ENCODE data around the gene CDA.

CDA gene

DNA sequence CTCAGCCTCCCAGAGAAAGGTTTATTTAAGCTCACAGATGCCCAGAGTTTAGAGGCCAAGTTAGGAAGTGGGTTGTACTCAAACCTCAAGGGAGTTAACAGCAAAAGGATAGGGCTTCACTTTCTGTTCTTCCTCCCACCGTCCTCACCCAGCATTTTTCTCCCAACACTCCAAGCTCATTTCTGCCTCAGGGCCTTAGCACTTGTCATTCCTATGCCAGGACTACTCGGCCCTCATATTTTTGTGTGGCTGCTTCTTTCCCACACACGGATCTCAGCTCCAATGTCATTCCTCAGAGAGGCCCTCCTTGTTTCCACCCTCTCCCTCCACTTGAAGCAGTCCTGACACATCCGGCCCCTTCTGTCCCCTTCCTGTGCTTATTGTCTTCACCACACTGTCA lies 23.7 kb upstream of the CDA start:
- no peaks in the 10 kb centered on the region for H3K9me3 ChIP-seq (ENCODE audit: control insufficient read depth in 2 of 2, low read length in 2 of 2)
- no peak overlapping the region for H3K27ac ChIP-seq (ENCODE audit: low read length)
- peaks cover 3 to 10% of the 10 kb centered on the region in 2 donors for H3K27me3 ChIP-seq (ENCODE audit: control insufficient read depth in 1 of 2, insufficient read depth in 2 of 2, low read length in 2 of 2)
- no peak overlapping the region for H3K9ac ChIP-seq (ENCODE audit: low read length in 2 of 2)
- H3K4me3 ChIP-seq (ENCODE audit: low read length in 2 of 2), result no peak overlapping the region
- no peaks in the 10 kb centered on the region for H3K36me3 ChIP-seq (ENCODE audit: control insufficient read depth in 2 of 2, insufficient read depth in 2 of 2, low read length in 2 of 2)
- no peaks in the 10 kb centered on the region for H3K4me1 ChIP-seq (ENCODE audit: control insufficient read depth, insufficient read depth, low read length)

DNA sequence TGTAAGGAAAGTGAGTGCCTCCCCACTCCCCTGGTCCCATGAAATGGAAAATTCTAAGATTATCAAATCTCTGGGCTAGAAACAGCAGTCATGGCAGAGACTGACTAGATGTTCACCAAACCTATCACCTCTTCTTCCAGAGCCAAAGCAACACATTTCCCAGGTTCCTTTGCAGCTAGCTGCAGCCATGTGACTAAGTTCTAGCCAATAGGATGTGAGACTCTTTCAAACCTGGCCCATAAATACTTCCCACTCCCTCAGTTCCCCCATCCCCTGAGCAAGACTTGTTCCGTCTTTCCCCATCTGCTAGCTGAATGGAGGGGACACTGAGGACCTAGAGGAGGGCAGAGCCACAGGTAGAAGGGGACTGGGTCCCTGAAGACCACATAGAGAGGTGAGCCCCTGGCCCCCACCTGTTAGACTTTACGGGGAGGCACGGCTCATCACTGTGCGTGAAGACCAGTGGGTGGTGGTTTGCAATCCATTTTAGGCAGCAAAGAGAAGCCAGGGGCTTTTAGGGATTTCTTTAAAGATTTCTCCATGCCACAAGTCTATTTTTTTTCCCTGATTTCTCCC lies 19.3 kb upstream of the CDA start:
- H3K4me1 ChIP-seq (ENCODE audit: control insufficient read depth, insufficient read depth, low read length), result no peaks in the 10 kb centered on the region
- H3K9ac ChIP-seq (ENCODE audit: low read length in 2 of 2), result no peak overlapping the region
- H3K9me3 ChIP-seq (ENCODE audit: control insufficient read depth in 2 of 2, low read length in 2 of 2), result no peaks in the 10 kb centered on the region
- H3K4me3 ChIP-seq (ENCODE audit: low read length in 2 of 2), result no peak overlapping the region
- H3K27ac ChIP-seq (ENCODE audit: low read length), result no peak overlapping the region
- no peaks in the 10 kb centered on the region for H3K36me3 ChIP-seq (ENCODE audit: control insufficient read depth in 2 of 2, insufficient read depth in 2 of 2, low read length in 2 of 2)
- peaks cover 0 to 8% of the 10 kb centered on the region in 2 donors for H3K27me3 ChIP-seq (ENCODE audit: control insufficient read depth in 1 of 2, insufficient read depth in 2 of 2, low read length in 2 of 2)

DNA sequence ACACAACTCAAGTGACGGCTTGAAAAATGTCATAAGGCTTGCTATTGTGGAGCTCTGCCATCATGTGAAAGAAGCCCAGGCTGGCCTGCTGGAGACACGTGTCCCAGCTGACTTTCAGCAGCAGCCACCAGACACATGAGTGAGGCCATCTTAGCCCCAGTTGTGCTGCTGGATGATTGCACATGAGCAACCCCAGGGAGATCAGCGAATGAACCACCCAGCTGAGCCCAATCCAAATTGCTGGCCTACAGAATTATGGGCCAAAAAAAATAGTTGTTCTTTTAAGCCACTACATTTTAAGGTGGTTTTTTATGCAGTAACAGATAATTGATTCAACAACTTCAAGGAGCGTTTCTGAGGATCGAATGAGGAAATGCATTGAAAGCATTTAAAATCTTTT lies 17.5 kb upstream of the CDA start:
- no peaks in the 10 kb centered on the region for H3K4me1 ChIP-seq (ENCODE audit: control insufficient read depth, insufficient read depth, low read length)
- H3K27me3 ChIP-seq (ENCODE audit: control insufficient read depth in 1 of 2, insufficient read depth in 2 of 2, low read length in 2 of 2), result peaks cover 7 to 8% of the 10 kb centered on the region in 2 donors
- no peaks in the 10 kb centered on the region for H3K9me3 ChIP-seq (ENCODE audit: control insufficient read depth in 2 of 2, low read length in 2 of 2)
- no peaks in the 10 kb centered on the region for H3K36me3 ChIP-seq (ENCODE audit: control insufficient read depth in 2 of 2, insufficient read depth in 2 of 2, low read length in 2 of 2)
- H3K4me3 ChIP-seq (ENCODE audit: low read length in 2 of 2), result no peak overlapping the region
- no peak overlapping the region for H3K9ac ChIP-seq (ENCODE audit: low read length in 2 of 2)
- no peak overlapping the region for H3K27ac ChIP-seq (ENCODE audit: low read length)

DNA sequence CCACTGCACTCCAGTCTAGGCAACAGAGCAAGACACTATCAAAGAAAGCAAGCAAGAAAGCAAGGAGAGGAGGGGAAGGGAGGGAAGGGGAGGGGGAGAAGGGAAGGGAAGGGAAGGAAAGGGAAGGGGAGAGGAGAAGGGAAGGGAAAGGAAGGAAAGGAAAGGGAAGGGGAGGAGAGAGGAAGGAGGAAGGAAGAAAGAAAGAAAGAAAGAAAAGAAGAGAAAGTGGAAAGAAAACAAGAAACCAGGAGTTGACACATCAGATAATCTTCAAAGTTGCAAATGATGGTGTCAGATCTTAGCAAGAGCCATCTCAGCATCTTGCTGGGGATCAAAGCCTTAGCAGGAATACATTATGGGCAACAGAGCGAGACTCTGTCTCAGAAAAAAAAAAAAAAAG lies 14.9 kb upstream of the CDA start:
- no peak overlapping the region for H3K9ac ChIP-seq (ENCODE audit: low read length in 2 of 2)
- H3K4me3 ChIP-seq (ENCODE audit: low read length in 2 of 2), result no peak overlapping the region
- H3K27me3 ChIP-seq (ENCODE audit: control insufficient read depth in 1 of 2, insufficient read depth in 2 of 2, low read length in 2 of 2), result peaks cover 6 to 7% of the 10 kb centered on the region in 2 donors
- H3K4me1 ChIP-seq (ENCODE audit: control insufficient read depth, insufficient read depth, low read length), result no peaks in the 10 kb centered on the region
- no peak overlapping the region for H3K27ac ChIP-seq (ENCODE audit: low read length)
- no peaks in the 10 kb centered on the region for H3K9me3 ChIP-seq (ENCODE audit: control insufficient read depth in 2 of 2, low read length in 2 of 2)
- no peaks in the 10 kb centered on the region for H3K36me3 ChIP-seq (ENCODE audit: control insufficient read depth in 2 of 2, insufficient read depth in 2 of 2, low read length in 2 of 2)

DNA sequence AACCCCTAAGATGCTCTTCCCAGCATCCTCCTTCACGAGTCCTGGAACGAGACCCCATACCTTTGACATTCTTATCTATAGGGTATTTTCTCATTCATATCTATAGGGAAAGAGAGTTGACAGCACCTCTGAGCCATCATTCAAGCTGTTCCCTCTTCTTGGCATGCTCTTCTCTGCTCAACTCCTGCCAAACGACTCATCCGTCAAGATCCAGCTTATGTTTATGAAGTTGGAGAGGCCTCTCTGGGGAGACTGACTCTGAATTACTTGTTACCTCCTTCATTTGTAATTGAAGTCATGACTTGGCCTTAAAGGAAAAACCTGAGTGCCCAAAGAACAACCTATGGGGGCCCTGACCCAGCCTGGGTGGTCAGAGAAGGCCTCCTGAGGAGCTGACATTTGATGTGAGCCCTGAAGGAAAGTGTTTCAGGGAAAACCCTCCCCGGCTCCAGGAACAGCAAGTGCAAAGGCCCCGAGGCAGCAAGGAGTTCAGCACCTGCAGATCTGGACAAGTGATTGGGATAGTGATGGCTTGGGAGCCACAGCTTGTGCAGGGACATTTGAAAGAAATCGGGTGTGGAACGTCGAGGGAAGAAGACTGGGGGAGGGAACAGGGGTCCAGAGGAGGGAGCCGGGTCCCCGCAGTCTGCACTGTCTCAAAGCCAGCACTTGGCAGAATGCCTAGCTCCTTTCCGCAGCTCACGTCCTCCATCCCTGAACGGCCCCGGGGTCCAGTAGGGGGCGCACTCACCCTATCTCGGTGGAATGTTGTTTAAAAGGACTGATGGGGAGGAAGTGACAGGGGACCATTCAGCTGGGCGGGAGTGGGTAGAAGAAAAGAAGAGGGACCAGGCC lies 14.0 kb upstream of the CDA start:
- peaks cover 6 to 7% of the 10 kb centered on the region in 2 donors for H3K27me3 ChIP-seq (ENCODE audit: control insufficient read depth in 1 of 2, insufficient read depth in 2 of 2, low read length in 2 of 2)
- H3K4me1 ChIP-seq (ENCODE audit: control insufficient read depth, insufficient read depth, low read length), result no peaks in the 10 kb centered on the region
- H3K27ac ChIP-seq (ENCODE audit: low read length), result no peak overlapping the region
- no peaks in the 10 kb centered on the region for H3K9me3 ChIP-seq (ENCODE audit: control insufficient read depth in 2 of 2, low read length in 2 of 2)
- no peaks in the 10 kb centered on the region for H3K36me3 ChIP-seq (ENCODE audit: control insufficient read depth in 2 of 2, insufficient read depth in 2 of 2, low read length in 2 of 2)
- no peak overlapping the region for H3K4me3 ChIP-seq (ENCODE audit: low read length in 2 of 2)
- no peak overlapping the region for H3K9ac ChIP-seq (ENCODE audit: low read length in 2 of 2)

DNA sequence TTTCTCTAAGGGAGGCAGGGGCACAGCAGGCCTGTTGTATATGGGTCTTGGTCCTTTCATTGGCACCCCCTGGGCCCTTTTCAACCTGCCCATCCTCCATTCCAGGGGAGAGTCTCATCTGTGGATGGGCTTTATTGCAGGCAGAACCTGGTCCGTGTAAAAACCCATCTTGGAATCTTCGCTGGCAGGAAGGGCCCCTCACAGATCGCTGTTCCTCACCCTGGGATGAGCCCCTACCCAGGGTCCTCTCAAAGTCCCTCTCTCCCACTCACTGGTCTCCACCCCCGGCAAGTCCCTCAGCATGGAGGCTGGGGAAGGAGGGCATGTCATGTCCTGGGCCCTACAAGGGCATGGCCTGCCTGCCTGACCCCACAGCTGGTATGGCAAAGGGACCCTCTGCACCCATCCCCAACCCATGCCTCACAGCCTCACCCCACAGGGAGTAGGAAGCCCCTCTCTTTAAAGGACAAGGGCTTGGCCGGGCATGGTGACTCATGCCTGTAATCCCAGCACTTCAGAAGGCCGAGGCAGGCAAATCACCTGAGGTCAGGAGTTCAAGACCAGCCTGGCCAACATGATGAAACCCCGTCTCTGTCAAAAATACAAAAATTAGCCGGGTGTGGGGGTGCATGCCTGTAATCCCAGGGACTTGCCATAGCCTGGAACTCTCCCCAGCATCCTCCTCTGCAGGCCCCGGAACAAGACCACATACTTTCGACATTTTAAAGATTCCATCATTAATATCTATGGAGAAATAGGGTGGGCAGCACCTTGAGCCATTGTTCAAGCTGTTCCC lies 13.2 kb upstream of the CDA start:
- Histone ChIP-seq H3K27ac (ENCODE audit: low read length) (no peak overlapping the region), H3K4me3 (ENCODE audit: low read length in 2 of 2) (no peak overlapping the region), H3K27me3 (ENCODE audit: control insufficient read depth in 1 of 2, insufficient read depth in 2 of 2, low read length in 2 of 2) (peaks cover 6 to 7% of the 10 kb centered on the region in 2 donors)

DNA sequence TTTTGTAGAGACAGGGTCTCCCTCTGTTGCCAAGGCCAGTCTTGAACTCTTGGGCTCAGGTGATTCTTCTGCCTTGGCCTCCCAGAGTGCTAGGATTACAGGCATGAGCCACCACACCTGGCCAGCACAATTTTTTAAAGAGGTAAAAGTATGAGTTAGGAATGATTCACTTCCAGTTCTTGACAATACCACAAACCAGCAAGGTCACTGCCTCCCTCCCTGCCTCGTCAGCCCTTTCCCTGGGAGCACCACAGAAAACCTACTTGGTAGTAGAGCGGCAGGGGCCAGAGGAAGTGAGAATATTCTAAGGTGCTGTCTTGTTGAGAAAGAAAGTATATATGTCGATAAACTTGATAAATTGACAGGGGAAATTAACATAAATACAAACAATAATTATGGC lies 10.8 kb upstream of the CDA start:
- no peaks in the 10 kb centered on the region for H3K36me3 ChIP-seq (ENCODE audit: control insufficient read depth in 2 of 2, insufficient read depth in 2 of 2, low read length in 2 of 2)
- H3K9me3 ChIP-seq (ENCODE audit: control insufficient read depth in 2 of 2, low read length in 2 of 2), result no peaks in the 10 kb centered on the region
- H3K9ac ChIP-seq (ENCODE audit: low read length in 2 of 2), result no peak overlapping the region
- H3K4me1 ChIP-seq (ENCODE audit: control insufficient read depth, insufficient read depth, low read length), result no peaks in the 10 kb centered on the region
- H3K27me3 ChIP-seq (ENCODE audit: control insufficient read depth in 1 of 2, insufficient read depth in 2 of 2, low read length in 2 of 2), result peaks cover 6 to 7% of the 10 kb centered on the region in 2 donors
- no peak overlapping the region for H3K4me3 ChIP-seq (ENCODE audit: low read length in 2 of 2)
- H3K27ac ChIP-seq (ENCODE audit: low read length), result no peak overlapping the region

More for the DNA sequence above, 13.2 kb upstream of the CDA start:
- H3K36me3 ChIP-seq (ENCODE audit: control insufficient read depth in 2 of 2, insufficient read depth in 2 of 2, low read length in 2 of 2), result no peaks in the 10 kb centered on the region
- H3K4me1 ChIP-seq (ENCODE audit: control insufficient read depth, insufficient read depth, low read length), result no peaks in the 10 kb centered on the region
- H3K9me3 ChIP-seq (ENCODE audit: control insufficient read depth in 2 of 2, low read length in 2 of 2), result no peaks in the 10 kb centered on the region
- no peak overlapping the region for H3K9ac ChIP-seq (ENCODE audit: low read length in 2 of 2)

DNA sequence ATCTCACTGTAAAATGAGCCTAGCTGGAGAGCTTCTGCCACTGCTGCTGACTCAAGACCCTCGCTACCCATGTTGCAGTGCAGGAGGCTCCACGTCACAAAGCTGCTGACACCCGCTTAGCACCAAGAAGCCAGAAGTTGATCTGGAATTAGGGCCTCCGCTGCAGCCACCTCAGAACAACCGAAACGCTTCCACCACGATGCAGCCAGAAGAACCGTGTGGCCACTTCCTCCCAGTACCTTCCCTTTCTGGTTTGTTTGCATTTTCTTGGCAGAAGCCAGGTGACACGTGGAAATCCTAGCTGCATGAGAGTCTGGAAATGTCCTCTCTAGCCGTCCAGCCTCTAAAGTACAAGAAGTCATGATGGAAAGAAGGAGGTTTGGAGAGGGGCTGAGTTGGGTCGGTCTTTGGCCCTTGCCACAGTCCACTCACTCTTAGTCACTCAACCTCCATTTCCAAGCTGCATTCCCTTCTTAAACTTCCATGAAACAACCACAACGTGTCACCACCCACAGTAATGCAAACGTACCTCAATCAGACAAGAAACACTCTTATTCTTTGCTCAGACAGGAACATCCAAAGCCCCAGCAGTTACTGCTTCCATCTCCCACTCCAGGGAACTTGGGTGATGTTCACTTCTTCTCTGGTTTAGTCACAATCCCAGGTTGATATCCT lies 10.0 kb upstream of the CDA start:
- no peak overlapping the region for H3K4me3 ChIP-seq (ENCODE audit: low read length in 2 of 2)
- H3K36me3 ChIP-seq (ENCODE audit: control insufficient read depth in 2 of 2, insufficient read depth in 2 of 2, low read length in 2 of 2), result no peaks in the 10 kb centered on the region
- H3K27ac ChIP-seq (ENCODE audit: low read length), result no peak overlapping the region
- peaks cover 2 to 7% of the 10 kb centered on the region in 2 donors for H3K27me3 ChIP-seq (ENCODE audit: control insufficient read depth in 1 of 2, insufficient read depth in 2 of 2, low read length in 2 of 2)
- H3K9me3 ChIP-seq (ENCODE audit: control insufficient read depth in 2 of 2, low read length in 2 of 2), result no peaks in the 10 kb centered on the region
- no peaks in the 10 kb centered on the region for H3K4me1 ChIP-seq (ENCODE audit: control insufficient read depth, insufficient read depth, low read length)
- H3K9ac ChIP-seq (ENCODE audit: low read length in 2 of 2), result no peak overlapping the region

DNA sequence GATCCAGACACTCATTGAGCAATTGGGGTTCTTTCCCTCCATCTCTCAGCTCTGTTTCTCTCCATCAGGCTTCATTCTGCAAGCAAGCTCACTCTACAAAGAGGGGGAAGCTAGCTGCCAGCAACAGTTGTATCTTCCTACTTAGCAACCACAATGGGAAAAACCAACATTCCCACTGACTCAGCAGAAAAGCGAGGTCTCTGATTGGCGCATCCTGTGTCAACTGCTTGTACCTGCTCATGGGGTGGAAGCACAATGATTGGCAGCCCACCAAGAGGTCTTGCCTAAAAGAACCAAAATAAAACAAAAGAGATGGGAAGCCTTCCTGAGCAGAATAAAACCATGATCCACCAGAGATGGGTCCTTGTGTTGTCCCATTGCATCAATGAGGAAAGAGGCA lies 4.0 kb upstream of the CDA start:
- Histone ChIP-seq H3K36me3 (ENCODE audit: control insufficient read depth in 2 of 2, insufficient read depth in 2 of 2, low read length in 2 of 2) (no peaks in the 10 kb centered on the region), H3K4me1 (ENCODE audit: control insufficient read depth, insufficient read depth, low read length) (peaks cover 6% of the 10 kb centered on the region), H3K9ac (ENCODE audit: low read length in 2 of 2) (no peak overlapping the region), H3K27ac (ENCODE audit: low read length) (no peak overlapping the region), H3K9me3 (ENCODE audit: control insufficient read depth in 2 of 2, low read length in 2 of 2) (no peaks in the 10 kb centered on the region), H3K27me3 (ENCODE audit: control insufficient read depth in 1 of 2, insufficient read depth in 2 of 2, low read length in 2 of 2) (peaks cover 15 to 20% of the 10 kb centered on the region in 2 donors), H3K4me3 (ENCODE audit: low read length in 2 of 2) (no peak overlapping the region)

DNA sequence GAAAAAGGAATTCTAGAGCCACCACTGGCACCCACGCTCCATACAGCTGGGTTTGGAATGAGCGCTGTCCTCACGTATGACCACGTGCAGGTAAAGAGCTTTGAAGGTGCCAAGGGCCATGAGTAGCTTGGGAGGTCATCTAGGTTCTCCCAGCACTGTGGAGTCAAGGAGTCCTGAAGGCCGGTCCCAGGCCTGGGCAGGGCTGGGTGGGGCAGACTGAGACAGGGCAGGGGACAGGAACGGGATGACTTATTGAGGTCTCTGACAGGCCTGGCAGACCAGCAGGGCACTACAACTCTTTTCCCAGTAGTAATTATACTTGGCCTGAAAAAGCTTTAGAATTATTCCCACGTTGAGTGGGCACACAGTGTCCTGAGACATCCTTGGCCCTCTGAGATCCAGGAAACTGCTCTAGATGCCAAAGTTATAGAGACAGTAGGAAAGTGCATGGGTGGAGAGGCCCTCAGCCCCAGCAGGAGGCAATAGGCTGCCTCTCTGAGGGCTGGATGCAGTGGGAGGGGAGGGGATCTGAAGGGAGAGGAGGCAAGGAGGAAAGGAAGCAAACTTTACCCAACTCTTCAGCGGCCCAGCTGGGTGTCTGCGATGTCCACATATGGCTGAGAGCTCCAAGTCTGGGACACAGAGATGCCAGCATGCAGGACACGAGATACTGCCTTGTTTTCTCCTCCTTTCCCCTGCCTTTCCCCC lies 1.8 kb upstream of the CDA start:
- Histone ChIP-seq H3K36me3 (ENCODE audit: control insufficient read depth in 2 of 2, insufficient read depth in 2 of 2, low read length in 2 of 2) (no peaks in the 10 kb centered on the region), H3K9ac (ENCODE audit: low read length in 2 of 2) (no peak overlapping the region), H3K4me1 (ENCODE audit: control insufficient read depth, insufficient read depth, low read length) (peaks cover 6% of the 10 kb centered on the region), H3K9me3 (ENCODE audit: control insufficient read depth in 2 of 2, low read length in 2 of 2) (no peaks in the 10 kb centered on the region), H3K27me3 (ENCODE audit: control insufficient read depth in 1 of 2, insufficient read depth in 2 of 2, low read length in 2 of 2) (peaks cover 24 to 30% of the 10 kb centered on the region in 2 donors), H3K4me3 (ENCODE audit: low read length in 2 of 2) (no peak overlapping the region), H3K27ac (ENCODE audit: low read length) (no peak overlapping the region)
